Amygdala (tissue), 56 donors: ENCODE measurements around the gene GLIPR2.

ENCODE experiments used
- DNase-seq, 56 donors: peaks; one replicate each; lab custom pipeline; 2025; lab: John Stamatoyannopoulos, UW

GLIPR2 gene

DNA sequence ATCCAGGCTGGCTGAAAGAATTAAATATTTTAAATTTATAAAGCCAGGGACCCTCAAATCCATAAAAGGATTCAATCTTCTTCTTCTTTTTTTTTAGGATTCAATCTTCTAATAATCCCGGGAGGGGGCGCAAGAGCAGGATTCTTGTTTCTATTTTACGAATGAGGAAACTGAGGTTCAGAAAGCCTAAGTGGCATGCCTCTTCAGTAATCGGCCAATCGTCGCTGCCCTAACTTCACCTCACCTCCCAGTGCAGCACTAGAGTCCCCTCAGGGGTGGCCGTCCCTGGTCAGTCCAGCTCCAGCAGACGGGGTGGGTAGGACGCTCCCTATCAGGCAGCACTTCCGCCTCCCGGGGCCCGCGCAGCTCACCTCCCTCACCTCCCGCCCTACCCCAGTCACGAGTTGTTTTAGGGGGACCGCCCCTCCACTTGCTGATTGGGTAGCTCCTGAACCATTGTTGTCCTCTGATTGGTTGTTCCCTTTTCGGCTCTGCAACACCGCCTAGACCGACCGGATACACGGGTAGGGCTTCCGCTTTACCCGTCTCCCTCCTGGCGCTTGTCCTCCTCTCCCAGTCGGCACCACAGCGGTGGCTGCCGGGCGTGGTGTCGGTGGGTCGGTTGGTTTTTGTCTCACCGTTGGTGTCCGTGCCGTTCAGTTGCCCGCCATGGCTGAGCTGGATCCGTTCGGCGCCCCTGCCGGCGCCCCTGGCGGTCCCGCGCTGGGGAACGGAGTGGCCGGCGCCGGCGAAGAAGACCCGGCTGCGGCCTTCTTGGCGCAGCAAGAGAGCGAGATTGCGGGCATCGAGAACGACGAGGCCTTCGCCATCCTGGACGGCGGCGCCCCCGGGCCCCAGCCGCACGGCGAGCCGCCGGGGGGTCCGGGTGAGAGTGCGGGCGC, 54.1 kb downstream of the GLIPR2 start, which contains the start of gene CLTA:
Gene CLTA, plus strand, starts transcription at position 534 of the 902 bp plus-strand sequence. Its CDS starts 136 bp downstream, at position 670.
- peak; percentile 53 to 99 (median 97) for DNase-seq

DNA sequence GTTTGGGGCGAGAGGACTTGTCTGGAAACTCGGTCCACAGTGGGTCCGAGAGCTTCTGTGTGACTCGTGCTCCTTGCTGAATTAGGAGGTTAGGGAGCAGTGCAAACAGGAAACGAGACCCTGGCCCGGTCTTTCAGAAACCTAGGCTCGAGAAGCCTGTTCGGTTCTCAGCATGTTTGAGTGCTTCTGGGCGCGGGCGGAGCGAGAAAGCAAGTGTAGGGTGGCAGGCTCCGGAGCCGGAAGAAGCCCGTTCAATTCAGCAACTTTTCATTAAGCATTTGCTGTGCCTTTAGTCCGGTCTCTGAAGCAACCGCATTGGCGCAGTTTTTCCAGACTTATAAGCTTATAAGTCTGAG, 54.7 kb downstream of the GLIPR2 start:
- DNase-seq: peak in 5 of 56 donors; percentile 29 to 52 (median 37)

DNA sequence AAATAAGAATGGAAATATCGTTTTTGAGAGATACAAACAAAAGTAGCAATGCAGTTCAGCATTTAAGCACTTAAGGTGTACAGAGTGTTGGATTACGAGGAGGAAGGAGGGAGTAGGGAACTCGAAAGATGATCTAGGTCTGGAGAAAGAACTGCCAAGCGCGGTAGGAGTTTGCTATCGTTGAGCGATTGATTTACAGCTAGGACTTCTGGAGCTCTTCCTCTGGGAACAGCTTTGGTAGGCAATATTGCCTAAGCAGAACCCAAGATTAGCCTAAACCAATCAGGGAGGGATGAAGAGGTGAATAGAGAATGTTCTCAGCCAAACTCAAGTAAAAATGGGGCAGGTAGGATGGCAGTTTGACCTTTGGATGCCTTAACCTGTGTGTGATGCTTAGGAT, 55.2 kb downstream of the GLIPR2 start:
- no peak for DNase-seq

DNA sequence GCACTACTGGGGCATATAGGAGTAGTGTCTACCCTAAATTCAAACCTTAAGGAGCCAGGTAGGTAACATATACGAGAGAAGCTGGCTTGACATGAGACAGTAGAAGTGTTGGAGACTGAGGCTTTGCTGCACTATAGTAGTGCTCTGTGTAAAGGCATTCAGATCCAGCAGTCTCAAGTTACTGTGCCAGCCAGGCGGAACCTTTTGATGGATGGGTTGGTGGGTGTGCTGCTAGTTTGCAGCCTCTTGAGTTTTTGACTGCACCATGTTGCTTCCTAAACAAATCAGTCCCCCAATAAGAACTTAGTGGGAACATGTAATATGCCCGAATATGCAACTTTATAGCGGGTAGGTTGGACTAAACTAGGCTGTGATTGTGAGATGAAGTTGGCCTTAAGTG, 55.7 kb downstream of the GLIPR2 start:
- DNase-seq: no peak

GRCh38 chr9:36193023-36193422, 56.5 kb downstream of the GLIPR2 start:
- no peak for DNase-seq

GRCh38 chr9:36194326-36195000, 57.9 kb downstream of the GLIPR2 start:
- DNase-seq: no peak

GRCh38 chr9:36204906-36205547, 68.5 kb downstream of the GLIPR2 start:
- peak in 2 of 56 donors; percentile 17 to 33 for DNase-seq

GRCh38 chr9:36207016-36207415, 70.5 kb downstream of the GLIPR2 start:
- peak in 31 of 56 donors; percentile 17 to 72 (median 38) for DNase-seq

DNA sequence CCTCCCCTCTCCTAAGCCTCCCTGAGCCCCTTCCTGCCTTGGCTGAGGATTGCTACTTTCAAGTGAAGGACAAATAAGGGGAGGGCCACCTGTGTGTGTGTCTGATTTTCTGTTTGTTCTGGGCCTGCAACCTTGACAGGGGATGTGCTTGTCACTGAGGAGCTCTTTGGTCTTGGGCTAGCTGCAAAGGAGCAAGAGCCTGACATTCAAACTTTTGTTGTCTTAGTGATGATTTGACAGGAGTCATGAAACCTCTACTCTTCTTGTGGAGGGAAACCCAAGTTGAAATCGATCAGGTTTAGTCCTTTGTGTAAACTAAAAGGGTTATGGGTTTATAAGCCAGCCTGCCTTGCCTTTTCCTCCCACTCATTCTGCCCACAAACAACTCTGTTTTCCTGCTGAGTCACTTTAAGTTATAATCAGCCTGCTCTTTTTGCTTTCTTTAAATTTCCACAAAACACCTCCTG, 71.0 kb downstream of the GLIPR2 start:
- no peak for DNase-seq

GRCh38 chr9:36208521-36209253, 72.2 kb downstream of the GLIPR2 start:
- no peak for DNase-seq

- DNase-seq: no peak
Observed at GRCh38 chr9:36210722-36211121, 74.2 kb downstream of the GLIPR2 start.

- no peak for DNase-seq
Observed at GRCh38 chr9:36211510-36211909, 75.0 kb downstream of the GLIPR2 start.

- no peak for DNase-seq
Observed at GRCh38 chr9:36213387-36213786, 76.9 kb downstream of the GLIPR2 start.
